Erythroblast (primary cell): ENCODE measurements around the gene MAPK4.

ENCODE experiments used
- DNase-seq, 2 experiments: peaks; one replicate each; lab custom pipeline; 2025; lab: John Stamatoyannopoulos, UW
- GATA1 ChIP-seq: IDR thresholded peaks from 2 replicates; pipeline ENCODE4 v1.6.1; 2011; ENCODE audit warnings: low read depth, mild to moderate bottlenecking, control low read depth, low read length, moderate library complexity
- POLR2A ChIP-seq: IDR thresholded peaks from 2 replicates; pipeline ENCODE4 v1.6.1; 2011; ENCODE audit warnings: mild to moderate bottlenecking, low read length

Gene MAPK4

GRCh38 chr18:50729376-50729775 lies 169.5 kb downstream of the MAPK4 start:
- DNase-seq: no peak
- TF ChIP-seq POLR2A (no peak), GATA1 (no peak)

GRCh38 chr18:50729986-50730385 lies 170.1 kb downstream of the MAPK4 start:
- TF ChIP-seq POLR2A (no peak), GATA1 (no peak)
- DNase-seq: no peak

- no peak for DNase-seq
- no peak for TF ChIP-seq GATA1
- TF ChIP-seq POLR2A: no peak
Measured at GRCh38 chr18:50734342-50734741, 174.5 kb downstream of the MAPK4 start.

GRCh38 chr18:50734886-50735285 lies 175.0 kb downstream of the MAPK4 start:
- no peak for DNase-seq
- TF ChIP-seq GATA1 (no peak), POLR2A (no peak)

- TF ChIP-seq GATA1 (no peak), POLR2A (no peak)
- DNase-seq: no peak
Measured at GRCh38 chr18:50737127-50737526, 177.2 kb downstream of the MAPK4 start.

- TF ChIP-seq POLR2A (no peak), GATA1 (no peak)
- DNase-seq: no peak
Measured at GRCh38 chr18:50738098-50738757, 178.3 kb downstream of the MAPK4 start.

GRCh38 chr18:50742952-50743351 lies 183.1 kb downstream of the MAPK4 start:
- no peak for DNase-seq
- TF ChIP-seq GATA1: no peak
- no peak for TF ChIP-seq POLR2A

- TF ChIP-seq POLR2A: no peak
- TF ChIP-seq GATA1: no peak
- DNase-seq: no peak
Measured at GRCh38 chr18:50744253-50744652, 184.4 kb downstream of the MAPK4 start.

GRCh38 chr18:50745945-50746344 lies 186.1 kb downstream of the MAPK4 start:
- TF ChIP-seq GATA1 (no peak), POLR2A (no peak)

GRCh38 chr18:50747849-50748242 lies 188.0 kb downstream of the MAPK4 start:
- no peak for DNase-seq
- TF ChIP-seq GATA1 (no peak), POLR2A (no peak)

More at GRCh38 chr18:50745945-50746344, 186.1 kb downstream of the MAPK4 start:
- DNase-seq: no peak

- TF ChIP-seq GATA1: no peak
- TF ChIP-seq POLR2A: no peak
- DNase-seq: no peak
Measured at GRCh38 chr18:50748243-50749229, 188.6 kb downstream of the MAPK4 start.

GRCh38 chr18:50749421-50749820 lies 189.5 kb downstream of the MAPK4 start:
- TF ChIP-seq GATA1: no peak
- no peak for DNase-seq

- no peak for DNase-seq
- TF ChIP-seq GATA1 (no peak), POLR2A (no peak)
Measured at GRCh38 chr18:50749945-50750344, 190.1 kb downstream of the MAPK4 start.

GRCh38 chr18:50750546-50750945 lies 190.7 kb downstream of the MAPK4 start:
- no peak for TF ChIP-seq POLR2A
- no peak for TF ChIP-seq GATA1

More at GRCh38 chr18:50750546-50750945, 190.7 kb downstream of the MAPK4 start:
- DNase-seq: no peak
